HepG2 (cell line): ENCODE results near the gene SCAANT1. TPM values are rescaled to one million over a fixed set of nuclear protein-coding genes. Genes with fewer than 3 reads are reported as not detected.

Experiments
- ISX ChIP-seq: sonication (generic); formaldehyde crosslinking; conservative IDR thresholded peaks from 2 replicates; pipeline ENCODE4 v1.5.0; 2020; ENCODE audit warnings: missing genetic modification reagents
- KDM3A ChIP-seq: IDR thresholded peaks from 2 replicates; pipeline ENCODE4 v1.6.1; 2018; ENCODE audit warnings: low read depth, missing compliant biosample characterization
- KDM5A ChIP-seq: fragments of 200-600 bp; sonication (generic); IDR thresholded peaks from 2 replicates; pipeline ENCODE4 v1.7.0; 2018; ENCODE audit warnings: antibody characterized with exemption, mild to moderate bottlenecking, low read length, borderline replicate concordance
- KLF11 ChIP-seq: IDR thresholded peaks from 2 replicates; pipeline ENCODE4 v1.6.1; 2016; ENCODE audit warnings: missing compliant biosample characterization
- MAFF ChIP-seq: IDR thresholded peaks from 2 replicates; pipeline ENCODE4 v1.6.1; 2011; ENCODE audit warnings: low read depth, low read length, improper control_type of control experiment
- MBNL3 ChIP-seq: fragments of 250-450 bp; sonication (Bioruptor Pico); conservative IDR thresholded peaks from 2 replicates; pipeline ENCODE4 v1.8.0; 2022; ENCODE audit warnings: mild to moderate bottlenecking, inconsistent platforms
- MED1 ChIP-seq: sonication (generic); formaldehyde crosslinking; IDR thresholded peaks from 2 replicates; pipeline ENCODE4 v1.4.0; 2020; ENCODE audit warnings: missing genetic modification reagents
- MEF2D ChIP-seq: sonication (generic); formaldehyde crosslinking; IDR thresholded peaks from 2 replicates; pipeline ENCODE4 v1.5.1; 2020; ENCODE audit warnings: mild to moderate bottlenecking, missing genetic modification reagents
- MIXL1 ChIP-seq: IDR thresholded peaks from 2 replicates; pipeline ENCODE4 v1.6.1; 2016
- NCOR1 ChIP-seq: fragments of 200-600 bp; sonication (generic); IDR thresholded peaks from 2 replicates; pipeline ENCODE4 v1.7.0; 2017; ENCODE audit warnings: antibody characterized with exemption, low read length, borderline replicate concordance
- NFATC3 ChIP-seq: sonication (generic); formaldehyde crosslinking; IDR thresholded peaks from 2 replicates; pipeline ENCODE4 v1.5.1; 2020; ENCODE audit warnings: mild to moderate bottlenecking, missing genetic modification reagents
- PHB2 ChIP-seq: fragments of 450-650 bp; IDR thresholded peaks from 2 replicates; pipeline ENCODE4 v1.6.1; 2018; ENCODE audit not compliant: partially characterized antibody
- TEAD3 ChIP-seq: optimal IDR thresholded peaks from 2 replicates; pipeline ENCODE3; 2016; ENCODE audit warnings: borderline replicate concordance
- THYN1 ChIP-seq: sonication (generic); formaldehyde crosslinking; IDR thresholded peaks from 2 replicates; pipeline ENCODE4 v1.8.1; 2023; ENCODE audit warnings: low read depth, mild to moderate bottlenecking, moderate library complexity, missing genetic modification reagents, borderline replicate concordance
- TP53 ChIP-seq: sonication (generic); formaldehyde crosslinking; conservative IDR thresholded peaks from 2 replicates; pipeline ENCODE4 v1.4.0; 2020; ENCODE audit warnings: missing genetic modification reagents
- ZNF232 ChIP-seq: sonication (generic); formaldehyde crosslinking; IDR thresholded peaks from 2 replicates; pipeline ENCODE4 v1.4.0; 2020; ENCODE audit warnings: missing genetic modification reagents, borderline replicate concordance
- ZNF354B ChIP-seq: sonication (generic); formaldehyde crosslinking; IDR thresholded peaks from 2 replicates; pipeline ENCODE4 v1.8.0; 2022; ENCODE audit warnings: mild to moderate bottlenecking, missing genetic modification reagents
- ZNF747 ChIP-seq: sonication (generic); formaldehyde crosslinking; IDR thresholded peaks from 2 replicates; pipeline ENCODE4 v1.8.1; 2023; ENCODE audit warnings: missing genetic modification reagents, mild to moderate bottlenecking, borderline replicate concordance
- ZNF775 ChIP-seq: sonication (generic); formaldehyde crosslinking; IDR thresholded peaks from 2 replicates; pipeline ENCODE4 v1.4.0; 2020; ENCODE audit warnings: missing genetic modification reagents, mild to moderate bottlenecking, moderate library complexity, borderline replicate concordance
- ZNF891 ChIP-seq: sonication (generic); formaldehyde crosslinking; IDR thresholded peaks from 2 replicates; pipeline ENCODE4 v1.5.0; 2020; ENCODE audit warnings: mild to moderate bottlenecking, missing genetic modification reagents
- polyA plus RNA-seq, 8 experiments: library from polyadenylated mRNA; depleted of rRNA in 3 of 8; stranded (reverse) in 7 of 8; unstranded in 1 of 8; fragments of >200 nt; fragmentation: Illumina TruSeq in 4 of 8; extraction: Trizol in 4 of 8; gene quantifications; 2 replicates each; pipeline versions ENCODE4 v1.2.1 to v1.2.3, GENCODE V29; 2011 to 2016; ENCODE audit warnings: low read depth in 4 of 8, missing spikeins in 1 of 8, mixed read lengths in 1 of 8; ENCODE audit not compliant: insufficient read depth in 1 of 8
- total RNA-seq, 5 experiments: library from RNA; depleted of rRNA; stranded (reverse); fragments of >200 nt; fragmentation: Illumina TruSeq; extraction: Trizol; gene quantifications; 2 replicates each; pipeline ENCODE4 v1.2.3, GENCODE V29; 2016; ENCODE audit warnings: low read depth in 1 of 5
- TF ChIP-seq, protein P1 (sequence below): sonication (generic); formaldehyde crosslinking; IDR thresholded peaks from 2 replicates; pipeline ENCODE4 v1.4.0; 2020; ENCODE audit warnings: missing genetic modification reagents, borderline replicate concordance
- TF ChIP-seq, protein P2 (sequence below): fragments of 450-650 bp; IDR thresholded peaks from 2 replicates; pipeline ENCODE4 v1.6.1; 2016
- TF ChIP-seq, protein P3 (sequence below): sonication (generic); formaldehyde crosslinking; IDR thresholded peaks from 2 replicates; pipeline ENCODE4 v1.5.0; 2020; ENCODE audit warnings: mild to moderate bottlenecking, missing genetic modification reagents

Gene SCAANT1
- total and polyA plus RNA-seq, 2 of the 13 experiments (the other 11 are each of a cell fraction or from before 2014, with no cell fraction given) = not detected

DNA sequence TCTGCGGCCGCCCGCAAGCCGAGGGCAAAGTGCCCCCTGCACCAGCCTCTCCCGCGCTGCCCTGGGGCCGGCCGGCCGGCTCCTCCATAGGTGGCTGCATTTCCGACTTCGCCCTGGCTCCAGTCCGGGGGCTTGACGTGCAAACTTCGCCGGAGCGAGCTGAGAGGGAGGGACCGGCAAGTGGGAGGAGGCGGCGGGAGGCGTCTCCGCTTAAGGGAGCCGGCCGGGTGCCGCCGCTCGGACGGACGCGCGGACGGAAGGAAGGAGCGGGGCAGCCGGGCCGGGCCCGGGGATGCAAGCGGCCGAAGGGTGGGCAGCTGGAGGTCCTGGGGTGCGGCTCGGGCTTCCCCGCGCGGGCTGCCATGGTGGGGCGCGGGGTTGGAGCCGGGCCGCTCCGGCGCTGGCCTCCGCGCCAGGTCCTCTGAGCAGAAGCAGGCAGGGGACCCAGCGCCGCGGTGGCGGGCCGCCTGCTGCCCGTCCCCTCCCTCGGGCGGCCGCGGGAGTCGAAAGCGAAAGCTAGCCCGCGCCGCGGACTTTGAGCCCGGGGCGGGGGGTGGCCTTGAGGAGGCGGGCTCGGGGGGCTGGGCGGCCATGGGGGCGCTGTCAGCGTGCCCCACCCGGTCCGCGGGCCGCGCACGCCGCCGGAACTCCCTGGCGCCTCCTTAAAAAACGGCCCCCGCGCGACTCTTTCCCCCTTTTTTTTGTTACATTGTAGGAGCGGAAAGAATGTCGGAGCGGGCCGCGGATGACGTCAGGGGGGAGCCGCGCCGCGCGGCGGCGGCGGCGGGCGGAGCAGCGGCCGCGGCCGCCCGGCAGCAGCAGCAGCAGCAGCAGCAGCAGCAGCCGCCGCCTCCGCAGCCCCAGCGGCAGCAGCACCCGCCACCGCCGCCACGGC, at the start of gene SCAANT1 (continued):
- TF ChIP-seq, protein P1, sequence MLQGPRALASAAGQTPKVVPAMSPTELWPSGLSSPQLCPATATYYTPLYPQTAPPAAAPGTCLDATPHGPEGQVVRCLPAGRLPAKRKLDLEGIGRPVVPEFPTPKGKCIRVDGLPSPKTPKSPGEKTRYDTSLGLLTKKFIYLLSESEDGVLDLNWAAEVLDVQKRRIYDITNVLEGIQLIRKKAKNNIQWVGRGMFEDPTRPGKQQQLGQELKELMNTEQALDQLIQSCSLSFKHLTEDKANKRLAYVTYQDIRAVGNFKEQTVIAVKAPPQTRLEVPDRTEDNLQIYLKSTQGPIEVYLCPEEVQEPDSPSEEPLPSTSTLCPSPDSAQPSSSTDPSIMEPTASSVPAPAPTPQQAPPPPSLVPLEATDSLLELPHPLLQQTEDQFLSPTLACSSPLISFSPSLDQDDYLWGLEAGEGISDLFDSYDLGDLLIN (CRISPR knock-in tag) = no peak
- TF ChIP-seq ZNF354B (CRISPR knock-in tag) = no peak
- TF ChIP-seq KDM5A = peak; percentile 23; the same call in 1 of the 2 replicates
- TF ChIP-seq THYN1 = no peak
- TF ChIP-seq ZNF747 (CRISPR knock-in tag) = peak; percentile 30; the same call in 1 of the 2 replicates
- no peak for TF ChIP-seq ISX (CRISPR knock-in tag)
- TF ChIP-seq NFATC3 (CRISPR knock-in tag) = no peak
- TF ChIP-seq ZNF891 (CRISPR knock-in tag) = peak; percentile 47; the same call in 1 of the 2 replicates
- TF ChIP-seq, protein P2, sequence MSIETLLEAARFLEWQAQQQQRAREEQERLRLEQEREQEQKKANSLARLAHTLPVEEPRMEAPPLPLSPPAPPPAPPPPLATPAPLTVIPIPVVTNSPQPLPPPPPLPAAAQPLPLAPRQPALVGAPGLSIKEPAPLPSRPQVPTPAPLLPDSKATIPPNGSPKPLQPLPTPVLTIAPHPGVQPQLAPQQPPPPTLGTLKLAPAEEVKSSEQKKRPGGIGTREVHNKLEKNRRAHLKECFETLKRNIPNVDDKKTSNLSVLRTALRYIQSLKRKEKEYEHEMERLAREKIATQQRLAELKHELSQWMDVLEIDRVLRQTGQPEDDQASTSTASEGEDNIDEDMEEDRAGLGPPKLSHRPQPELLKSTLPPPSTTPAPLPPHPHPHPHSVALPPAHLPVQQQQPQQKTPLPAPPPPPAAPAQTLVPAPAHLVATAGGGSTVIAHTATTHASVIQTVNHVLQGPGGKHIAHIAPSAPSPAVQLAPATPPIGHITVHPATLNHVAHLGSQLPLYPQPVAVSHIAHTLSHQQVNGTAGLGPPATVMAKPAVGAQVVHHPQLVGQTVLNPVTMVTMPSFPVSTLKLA = no peak
- TF ChIP-seq, protein P3, sequence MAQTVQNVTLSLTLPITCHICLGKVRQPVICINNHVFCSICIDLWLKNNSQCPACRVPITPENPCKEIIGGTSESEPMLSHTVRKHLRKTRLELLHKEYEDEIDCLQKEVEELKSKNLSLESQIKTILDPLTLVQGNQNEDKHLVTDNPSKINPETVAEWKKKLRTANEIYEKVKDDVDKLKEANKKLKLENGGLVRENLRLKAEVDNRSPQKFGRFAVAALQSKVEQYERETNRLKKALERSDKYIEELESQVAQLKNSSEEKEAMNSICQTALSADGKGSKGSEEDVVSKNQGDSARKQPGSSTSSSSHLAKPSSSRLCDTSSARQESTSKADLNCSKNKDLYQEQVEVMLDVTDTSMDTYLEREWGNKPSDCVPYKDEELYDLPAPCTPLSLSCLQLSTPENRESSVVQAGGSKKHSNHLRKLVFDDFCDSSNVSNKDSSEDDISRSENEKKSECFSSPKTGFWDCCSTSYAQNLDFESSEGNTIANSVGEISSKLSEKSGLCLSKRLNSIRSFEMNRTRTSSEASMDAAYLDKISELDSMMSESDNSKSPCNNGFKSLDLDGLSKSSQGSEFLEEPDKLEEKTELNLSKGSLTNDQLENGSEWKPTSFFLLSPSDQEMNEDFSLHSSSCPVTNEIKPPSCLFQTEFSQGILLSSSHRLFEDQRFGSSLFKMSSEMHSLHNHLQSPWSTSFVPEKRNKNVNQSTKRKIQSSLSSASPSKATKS (CRISPR knock-in tag) = no peak
- no peak for TF ChIP-seq MAFF
- TF ChIP-seq MEF2D = no peak
- TF ChIP-seq MIXL1 (CRISPR knock-in tag) = no peak
- TF ChIP-seq NCOR1 = no peak; the same call in 1 of the 2 replicates
- no peak for TF ChIP-seq ZNF232 (CRISPR knock-in tag)
- TF ChIP-seq ZNF775 = 0 out of 2 replicates have a peak, but pooled peaks have one; percentile 76
- no peak for TF ChIP-seq KDM3A (CRISPR knock-in tag)
- no peak for TF ChIP-seq TP53 (CRISPR knock-in tag)
- TF ChIP-seq MED1 (CRISPR knock-in tag) = no peak
- no peak for TF ChIP-seq KLF11
- TF ChIP-seq MBNL3 (CRISPR knock-in tag) = no peak
- no peak for TF ChIP-seq TEAD3 (CRISPR knock-in tag)
- no peak for TF ChIP-seq PHB2
